HG03064 (cell line): ENCODE data around the gene BAHD1.

Experiments used
- ATAC-seq: cut with Tn5 transposase; IDR thresholded peaks from one replicate; pipeline ENCODE4 v1.9.1; 2021; ENCODE audit warnings: low read depth; ENCODE audit not compliant: unreplicated experiment

The BAHD1 gene

GRCh38 chr15:40421246-40422157, 19.3 kb upstream of the BAHD1 start:
- no peak for ATAC-seq

DNA sequence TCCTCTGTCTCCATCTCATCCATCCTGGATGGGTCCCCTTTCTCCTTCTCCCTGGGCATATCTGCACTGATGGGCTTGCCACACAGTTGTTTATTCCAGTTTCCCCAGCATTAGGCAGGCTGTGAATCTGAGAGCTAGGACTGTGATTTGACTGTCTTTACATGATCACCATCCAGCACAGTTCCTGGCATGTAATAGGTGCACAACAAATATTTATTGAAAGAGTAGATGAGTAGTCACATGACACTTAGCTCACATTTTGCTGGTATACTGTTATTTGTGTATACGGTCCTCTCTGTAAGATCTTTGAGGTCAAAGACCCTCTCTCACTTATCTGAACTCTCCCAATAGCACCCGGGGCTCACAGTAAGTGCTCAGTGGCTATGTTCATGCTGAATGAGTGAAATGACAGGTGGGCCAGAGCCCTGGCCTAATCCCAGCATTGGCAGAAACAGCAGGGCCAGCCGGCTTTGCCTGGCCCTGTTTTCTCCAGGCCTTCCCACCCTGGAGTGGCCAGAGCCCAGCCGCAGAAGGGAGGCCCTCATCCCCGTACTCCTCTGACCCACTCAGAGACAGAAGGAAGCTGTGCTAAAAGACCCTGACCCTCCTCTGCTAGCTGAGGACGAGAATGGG, 16.2 kb upstream of the BAHD1 start:
- no peak for ATAC-seq

DNA sequence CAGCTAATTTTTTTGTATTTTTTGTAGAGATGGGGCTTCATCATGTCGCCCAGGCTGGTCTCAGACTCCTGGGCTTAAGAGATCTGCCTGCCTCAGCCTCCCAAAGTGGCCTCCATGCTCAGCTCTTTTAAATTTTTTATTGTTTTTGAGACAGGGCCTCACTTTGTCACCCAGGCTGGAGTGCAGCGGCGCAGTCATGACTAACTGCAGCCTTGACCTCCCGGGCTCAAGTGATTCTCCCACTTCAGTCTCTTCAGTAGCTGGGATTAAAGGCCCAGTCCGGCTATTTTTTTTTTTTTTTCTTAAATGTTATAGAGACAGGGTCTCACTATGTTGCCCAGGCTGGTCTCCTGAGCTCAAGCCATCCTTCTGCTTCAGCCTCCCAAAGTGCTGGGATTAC, 15.1 kb upstream of the BAHD1 start:
- ATAC-seq, result no peak

DNA sequence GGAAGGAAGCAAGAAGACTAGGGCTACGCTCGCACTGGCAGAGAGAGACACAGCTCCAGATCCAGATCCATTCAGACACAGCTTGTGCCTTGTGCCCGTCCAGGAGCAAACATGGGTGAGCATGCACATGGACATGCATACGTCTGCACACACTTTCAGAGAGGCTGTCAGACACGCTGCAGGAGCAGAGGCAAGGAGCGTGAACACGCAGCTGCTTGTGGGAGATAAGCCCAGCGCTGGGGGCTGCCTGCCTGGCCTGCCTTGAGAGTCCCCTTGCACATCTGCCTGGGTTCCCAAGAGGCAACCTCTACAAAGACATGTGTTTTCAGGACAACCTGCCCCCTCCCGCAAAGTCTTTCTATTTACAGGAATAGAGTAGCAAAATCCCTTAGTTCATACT, 13.6 kb upstream of the BAHD1 start:
- no peak for ATAC-seq

DNA sequence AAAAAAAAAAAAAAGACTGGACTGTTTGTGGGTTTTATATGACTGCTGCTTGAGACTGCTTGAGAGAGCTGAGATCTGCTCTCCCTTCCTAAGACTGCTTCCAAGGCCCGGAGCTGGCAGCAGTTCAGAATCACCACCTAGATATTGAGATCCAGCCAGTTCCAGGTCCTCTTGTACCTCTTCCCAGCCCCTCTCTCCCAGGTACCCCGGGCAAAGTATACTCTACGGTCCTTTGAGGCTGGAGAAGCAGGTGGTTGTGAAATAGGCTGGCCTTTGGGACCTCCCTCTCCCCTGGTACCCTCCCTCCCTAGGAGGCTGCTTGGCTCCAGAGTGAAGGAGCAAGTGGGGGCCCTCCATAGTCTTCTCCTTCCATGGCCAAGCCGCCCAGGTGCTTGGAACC, 12.6 kb upstream of the BAHD1 start:
- ATAC-seq, result no peak

DNA sequence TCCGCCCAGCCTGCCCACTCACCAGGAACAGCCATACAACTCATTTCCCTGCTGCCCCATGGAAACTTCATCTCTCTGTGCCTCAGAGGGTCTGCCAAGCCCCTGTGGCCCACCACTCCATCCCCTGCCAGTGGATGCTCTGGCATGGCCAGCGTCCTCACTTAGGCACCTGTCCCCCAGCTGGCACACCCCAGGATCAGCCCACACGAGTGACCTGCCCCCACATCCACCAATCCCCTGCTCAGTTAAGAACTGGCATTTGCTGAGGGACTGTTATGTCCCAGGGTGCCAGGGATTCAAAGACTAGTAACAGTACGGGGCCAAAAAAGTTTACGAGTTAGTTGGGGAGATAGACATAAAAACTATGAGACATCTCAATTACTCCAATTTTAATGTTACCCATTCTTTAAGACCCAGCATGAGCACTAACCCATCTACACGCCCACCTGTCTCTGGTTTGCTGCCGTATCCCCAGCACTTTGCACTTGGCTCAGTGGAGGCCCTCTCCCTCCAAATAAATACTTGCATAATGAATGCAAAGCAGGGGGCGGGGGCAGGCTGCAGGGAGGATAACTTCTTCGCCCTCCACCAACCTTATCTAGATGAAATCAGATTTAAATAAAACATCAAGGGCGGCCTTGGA, 11.6 kb upstream of the BAHD1 start:
- no peak for ATAC-seq

DNA sequence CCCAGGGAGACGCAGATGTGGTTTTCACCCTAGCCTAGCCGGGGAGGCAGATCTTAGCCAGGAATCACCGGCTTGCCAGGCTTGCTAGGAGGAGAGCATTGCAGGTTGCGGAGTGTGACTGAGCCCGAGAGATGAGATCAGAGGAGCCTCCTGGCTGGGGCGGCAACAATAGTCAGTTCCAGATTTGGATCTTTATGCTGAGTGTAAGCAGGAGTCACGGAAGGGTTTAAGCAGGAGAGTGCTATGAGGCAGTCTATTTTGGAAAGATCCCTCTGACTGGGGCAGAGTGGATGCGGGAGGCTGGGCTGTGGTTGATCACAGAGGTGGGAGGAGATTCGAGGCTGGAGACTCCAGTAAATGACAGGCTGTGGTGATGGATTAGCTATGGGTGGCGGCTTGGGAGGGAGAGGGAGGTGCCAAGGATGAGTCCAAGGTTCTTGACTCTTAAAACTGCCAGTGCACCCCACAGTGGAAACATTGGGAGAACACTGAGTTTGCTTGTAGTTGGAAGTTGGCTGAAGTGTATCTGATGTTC, 10.4 kb upstream of the BAHD1 start:
- no peak for ATAC-seq

- ATAC-seq, result no peak
These were observed 5.6 kb upstream of the BAHD1 start for GRCh38 chr15:40435023-40435709.

- ATAC-seq, result no peak
These were observed 5.1 kb upstream of the BAHD1 start for GRCh38 chr15:40435710-40436089.

GRCh38 chr15:40436116-40436891, 4.4 kb upstream of the BAHD1 start:
- ATAC-seq, result no peak

DNA sequence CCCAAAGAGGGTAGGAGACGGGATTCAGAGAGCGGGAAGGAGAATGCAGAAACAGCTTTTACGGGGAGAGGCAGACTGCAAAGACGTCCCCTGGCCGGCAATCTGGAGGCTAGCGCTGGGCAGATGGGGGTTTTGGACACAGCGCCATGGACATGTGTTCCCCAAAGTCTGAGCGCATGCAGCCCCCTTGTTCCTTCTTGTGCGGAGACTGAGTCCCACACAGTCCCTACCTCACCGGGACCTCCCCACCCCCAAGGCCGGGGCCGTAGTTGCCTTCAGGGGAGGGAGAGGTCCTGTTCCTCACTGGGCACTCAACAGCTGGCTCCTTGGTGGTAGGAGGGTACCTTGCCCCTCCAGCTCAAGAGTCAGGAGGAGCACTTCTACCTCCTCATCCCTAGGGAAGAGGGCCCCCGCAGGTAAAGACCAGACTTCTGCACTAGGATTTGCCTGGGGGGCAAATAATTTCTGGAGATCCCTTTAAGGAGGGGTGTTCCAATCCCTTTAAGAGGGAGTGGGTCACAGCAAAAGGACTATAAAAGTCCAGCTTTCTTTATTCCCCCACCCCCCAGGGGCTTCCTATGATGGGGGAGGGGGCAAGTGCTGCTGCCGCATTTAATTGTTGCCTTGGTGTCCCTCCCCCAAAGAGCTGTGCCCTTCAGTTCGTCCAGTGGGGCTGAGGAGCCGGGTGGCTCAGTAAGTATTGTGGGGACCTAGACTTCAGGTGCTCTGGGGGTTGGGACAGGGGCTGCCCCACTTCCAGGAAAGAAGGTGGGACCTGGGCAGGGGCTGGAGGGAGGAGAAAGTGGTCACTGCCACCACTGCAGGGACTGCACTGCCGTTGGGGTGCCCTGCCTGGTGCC, 3.6 kb upstream of the BAHD1 start:
- no peak for ATAC-seq

- ATAC-seq, result no peak
These were observed 2.7 kb upstream of the BAHD1 start for GRCh38 chr15:40437752-40438687.

- no peak for ATAC-seq
These were observed 2.0 kb upstream of the BAHD1 start for GRCh38 chr15:40438712-40439111.

GRCh38 chr15:40439461-40439959, 1.2 kb upstream of the BAHD1 start:
- ATAC-seq, result no peak

GRCh38 chr15:40439960-40440742, 602 bp upstream of the BAHD1 start:
- no peak for ATAC-seq

GRCh38 chr15:40441565-40442531, 1.1 kb downstream of the BAHD1 start:
- ATAC-seq, result no peak
